ENCODE measurements around the gene SULT1C2. TPM values are rescaled to one million over a fixed set of nuclear protein-coding genes. Genes with fewer than 3 reads are reported as not detected.

The SULT1C2 gene
- total and polyA plus RNA-seq, 10 of the 15 experiments (the other 5 are each of a cell fraction or from before 2014, with no cell fraction given), result 0.03 to 0.07 (median 0.04) TPM; not detected in 7

DNA sequence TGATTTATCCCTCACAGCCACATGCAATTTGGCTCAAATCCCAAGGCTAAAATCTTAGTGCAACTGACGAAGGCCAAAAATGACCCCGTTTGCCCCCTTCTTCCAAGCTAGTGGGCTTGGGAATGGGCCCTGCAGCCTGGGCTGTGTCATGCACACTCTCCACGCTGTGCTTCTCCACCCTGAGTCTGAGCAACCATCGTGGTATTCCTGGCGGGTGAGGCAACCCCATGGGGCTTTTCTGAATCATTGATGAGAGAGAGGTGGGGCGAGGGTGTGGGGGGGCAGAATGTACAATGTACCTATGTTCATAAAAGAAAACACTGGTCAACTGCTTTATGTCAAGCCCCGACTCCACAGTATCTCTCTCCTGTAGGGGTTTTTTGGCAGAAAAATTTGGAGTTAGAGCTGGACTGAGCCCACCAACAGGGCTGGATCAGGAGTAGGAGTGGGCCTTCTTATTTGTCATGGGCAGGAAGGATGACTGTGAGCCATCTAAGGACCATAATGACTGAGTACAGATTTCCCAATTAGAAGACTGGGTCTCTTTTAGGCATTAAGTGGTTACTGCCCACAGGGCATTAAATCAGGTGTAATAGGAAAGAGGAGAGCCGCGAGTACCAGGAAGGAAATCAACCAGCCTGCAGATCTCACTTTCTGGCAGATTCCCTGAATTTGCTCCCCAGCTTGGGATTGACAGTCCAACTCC is 8.9 kb downstream of the SULT1C2 start (continued):
- TF ChIP-seq, protein P1, sequence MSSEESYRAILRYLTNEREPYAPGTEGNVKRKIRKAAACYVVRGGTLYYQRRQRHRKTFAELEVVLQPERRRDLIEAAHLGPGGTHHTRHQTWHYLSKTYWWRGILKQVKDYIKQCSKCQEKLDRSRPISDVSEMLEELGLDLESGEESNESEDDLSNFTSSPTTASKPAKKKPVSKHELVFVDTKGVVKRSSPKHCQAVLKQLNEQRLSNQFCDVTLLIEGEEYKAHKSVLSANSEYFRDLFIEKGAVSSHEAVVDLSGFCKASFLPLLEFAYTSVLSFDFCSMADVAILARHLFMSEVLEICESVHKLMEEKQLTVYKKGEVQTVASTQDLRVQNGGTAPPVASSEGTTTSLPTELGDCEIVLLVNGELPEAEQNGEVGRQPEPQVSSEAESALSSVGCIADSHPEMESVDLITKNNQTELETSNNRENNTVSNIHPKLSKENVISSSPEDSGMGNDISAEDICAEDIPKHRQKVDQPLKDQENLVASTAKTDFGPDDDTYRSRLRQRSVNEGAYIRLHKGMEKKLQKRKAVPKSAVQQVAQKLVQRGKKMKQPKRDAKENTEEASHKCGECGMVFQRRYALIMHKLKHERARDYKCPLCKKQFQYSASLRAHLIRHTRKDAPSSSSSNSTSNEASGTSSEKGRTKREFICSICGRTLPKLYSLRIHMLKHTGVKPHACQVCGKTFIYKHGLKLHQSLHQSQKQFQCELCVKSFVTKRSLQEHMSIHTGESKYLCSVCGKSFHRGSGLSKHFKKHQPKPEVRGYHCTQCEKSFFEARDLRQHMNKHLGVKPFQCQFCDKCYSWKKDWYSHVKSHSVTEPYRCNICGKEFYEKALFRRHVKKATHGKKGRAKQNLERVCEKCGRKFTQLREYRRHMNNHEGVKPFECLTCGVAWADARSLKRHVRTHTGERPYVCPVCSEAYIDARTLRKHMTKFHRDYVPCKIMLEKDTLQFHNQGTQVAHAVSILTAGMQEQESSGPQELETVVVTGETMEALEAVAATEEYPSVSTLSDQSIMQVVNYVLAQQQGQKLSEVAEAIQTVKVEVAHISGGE (CRISPR knock-in tag; IDR thresholded peaks at IDR 0.05), result no peak
- TF ChIP-seq HDGF (IDR thresholded peaks at IDR 0.05) (no peak), ASH2L (IDR thresholded peaks at IDR 0.05; ENCODE audit: borderline replicate concordance, low read depth) (no peak)

DNA sequence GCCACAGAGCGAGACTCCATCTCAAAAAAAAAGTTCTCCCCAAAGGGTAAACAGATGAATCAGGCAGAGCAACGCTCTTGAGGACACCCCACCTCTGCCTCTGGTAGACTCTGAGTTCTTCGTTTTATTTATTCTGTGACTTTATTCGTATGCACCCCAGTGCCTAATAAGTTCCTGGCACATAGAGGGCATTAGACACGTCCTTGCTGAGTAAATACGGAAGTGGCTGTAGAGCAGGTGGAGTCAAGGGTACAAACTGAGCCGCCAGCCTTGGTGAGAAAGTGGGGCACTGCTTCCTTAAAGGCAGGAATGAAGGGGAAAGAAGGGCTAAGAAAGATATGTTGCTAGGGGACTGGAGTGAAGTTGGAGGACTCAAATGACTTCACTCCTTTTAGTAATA is 12.9 kb downstream of the SULT1C2 start:
- Histone ChIP-seq H2AFZ (ENCODE audit: control insufficient read depth, low read depth, low read length) (no peak overlapping the region), H3K27ac (ENCODE audit: control insufficient read depth, insufficient read depth) (no peak overlapping the region), H3K79me2 (ENCODE audit: control insufficient read depth, insufficient read depth, low read length) (no peaks in the 10 kb centered on the region), H3K27me3 (replicated peaks in 1 of 2; ENCODE audit: control insufficient read depth in 2 of 2, insufficient read depth in 2 of 2, low read length in 1 of 2) (peaks cover 0 to 2% of the 10 kb centered on the region in 2 experiments; a peak in 1 of 4 replicates), H3K4me3 (no peak overlapping the region), H3K36me3 (ENCODE audit: control insufficient read depth in 2 of 2, insufficient read depth in 2 of 2, low read length in 1 of 2) (no peaks in the 10 kb centered on the region), H3K9ac (ENCODE audit: control insufficient read depth, insufficient read depth, low read length) (no peak overlapping the region), H3K4me1 (ENCODE audit: control insufficient read depth, insufficient read depth, low read length) (no peaks in the 10 kb centered on the region; the same call in 1 of the 2 replicates), H3K9me3 (replicated peaks; ENCODE audit: control insufficient read depth, insufficient read depth, low read length) (no peaks in the 10 kb centered on the region), H3K4me2 (ENCODE audit: control insufficient read depth, insufficient read depth) (0 out of 2 replicates have a peak overlapping the region, but pooled peaks have one; percentile 5), H4K20me1 (ENCODE audit: control insufficient read depth, insufficient read depth) (no peaks in the 10 kb centered on the region)
- ATAC-seq (no peak; the same call in 2 of the 3 replicates), DNase-seq (ENCODE audit: low read depth, low spot score) (no peak), FAIRE-seq (no peak)
- in situ Hi-C loops (cut with MboI) (no loop called here), intact Hi-C loops (cut with micrococcal nuclease; ENCODE audit: unreplicated experiment) (no loop called here)
- ChIA-PET CTCF (no interaction called here), SMC1A (ENCODE audit: uncharacterized antibody, unreplicated experiment) (no interaction called here), RAD21 (ENCODE audit: unreplicated experiment) (no interaction called here), POLR2A (no interaction called here)
- WGBS (ENCODE audit: insufficient coverage, insufficient replicate concordance, low lambda C conversion rate, missing lambda C conversion rate), result 21% methylated on average over 7 of the region's 7 CpGs
- BruUV-seq (replicated peaks), result no TSS peak
- TF ChIP-seq BACH1 (IDR thresholded peaks at IDR 0.05; ENCODE audit: borderline replicate concordance), result no peak
- TF ChIP-seq, protein P2, sequence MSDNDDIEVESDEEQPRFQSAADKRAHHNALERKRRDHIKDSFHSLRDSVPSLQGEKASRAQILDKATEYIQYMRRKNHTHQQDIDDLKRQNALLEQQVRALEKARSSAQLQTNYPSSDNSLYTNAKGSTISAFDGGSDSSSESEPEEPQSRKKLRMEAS (IDR thresholded peaks at IDR 0.05; ENCODE audit: low read depth, low read length), result no peak
- TF ChIP-seq SRF (IDR thresholded peaks at IDR 0.05; ENCODE audit: low read depth in 2 of 2, low read length in 2 of 2), result no peak
- TF ChIP-seq NFYA (IDR thresholded peaks at IDR 0.05; ENCODE audit: borderline replicate concordance, low read depth, low read length), result no peak
- TF ChIP-seq SMAD1 (IDR thresholded peaks at IDR 0.05; ENCODE audit: low read depth, partially characterized antibody), result no peak
- TF ChIP-seq, protein P3, sequence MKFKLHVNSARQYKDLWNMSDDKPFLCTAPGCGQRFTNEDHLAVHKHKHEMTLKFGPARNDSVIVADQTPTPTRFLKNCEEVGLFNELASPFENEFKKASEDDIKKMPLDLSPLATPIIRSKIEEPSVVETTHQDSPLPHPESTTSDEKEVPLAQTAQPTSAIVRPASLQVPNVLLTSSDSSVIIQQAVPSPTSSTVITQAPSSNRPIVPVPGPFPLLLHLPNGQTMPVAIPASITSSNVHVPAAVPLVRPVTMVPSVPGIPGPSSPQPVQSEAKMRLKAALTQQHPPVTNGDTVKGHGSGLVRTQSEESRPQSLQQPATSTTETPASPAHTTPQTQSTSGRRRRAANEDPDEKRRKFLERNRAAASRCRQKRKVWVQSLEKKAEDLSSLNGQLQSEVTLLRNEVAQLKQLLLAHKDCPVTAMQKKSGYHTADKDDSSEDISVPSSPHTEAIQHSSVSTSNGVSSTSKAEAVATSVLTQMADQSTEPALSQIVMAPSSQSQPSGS (IDR thresholded peaks at IDR 0.05; ENCODE audit: low read length), result no peak
- TF ChIP-seq, protein P4, sequence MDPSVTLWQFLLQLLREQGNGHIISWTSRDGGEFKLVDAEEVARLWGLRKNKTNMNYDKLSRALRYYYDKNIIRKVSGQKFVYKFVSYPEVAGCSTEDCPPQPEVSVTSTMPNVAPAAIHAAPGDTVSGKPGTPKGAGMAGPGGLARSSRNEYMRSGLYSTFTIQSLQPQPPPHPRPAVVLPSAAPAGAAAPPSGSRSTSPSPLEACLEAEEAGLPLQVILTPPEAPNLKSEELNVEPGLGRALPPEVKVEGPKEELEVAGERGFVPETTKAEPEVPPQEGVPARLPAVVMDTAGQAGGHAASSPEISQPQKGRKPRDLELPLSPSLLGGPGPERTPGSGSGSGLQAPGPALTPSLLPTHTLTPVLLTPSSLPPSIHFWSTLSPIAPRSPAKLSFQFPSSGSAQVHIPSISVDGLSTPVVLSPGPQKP (IDR thresholded peaks at IDR 0.05; ENCODE audit: low read depth, low read length), result no peak
- TF ChIP-seq YY1 (IDR thresholded peaks at IDR 0.05; ENCODE audit: low read depth, low read length), result no peak
- TF ChIP-seq NFXL1 (IDR thresholded peaks at IDR 0.05; ENCODE audit: borderline replicate concordance), result no peak
- TF ChIP-seq LARP7 (IDR thresholded peaks at IDR 0.05), result no peak
- TF ChIP-seq GABPA (IDR thresholded peaks at IDR 0.05; ENCODE audit: low read depth), result no peak
- TF ChIP-seq ZNF274 (IDR thresholded peaks at IDR 0.05; ENCODE audit: insufficient read depth, insufficient read length), result no peak
- no peak for TF ChIP-seq SIN3A (IDR thresholded peaks at IDR 0.05; ENCODE audit: low read depth, low read length)
- TF ChIP-seq HDAC2 (IDR thresholded peaks at IDR 0.05), result no peak
- no peak for TF ChIP-seq CBX3 (IDR thresholded peaks at IDR 0.05; ENCODE audit: borderline replicate concordance, low read depth)
- TF ChIP-seq NR2C1 (IDR thresholded peaks at IDR 0.05), result no peak
